Breast epithelium (tissue), 3 donors: ENCODE data around the gene PDCD7.

Experiments
- POLR2A ChIP-seq: fragments of 450-650 bp; IDR thresholded peaks from one replicate; pipeline ENCODE4 v1.6.1; 2016; ENCODE audit warnings: antibody characterized with exemption, mild to moderate bottlenecking, moderate library complexity
- POLR2AphosphoS5 ChIP-seq, 3 donors: sonication (generic); formaldehyde crosslinking; IDR thresholded peaks; one replicate each; pipeline ENCODE4 v1.6.1; 2017; ENCODE audit warnings: antibody characterized with exemption in 3 of 3
- TF ChIP-seq, protein P1 (sequence below), 3 donors: fragments of 450-650 bp; IDR thresholded peaks; one replicate each; pipeline ENCODE4 v1.5.1; 2016 to 2017; ENCODE audit warnings: antibody characterized with exemption in 3 of 3, mild to moderate bottlenecking in 3 of 3, moderate library complexity in 3 of 3

DNA sequence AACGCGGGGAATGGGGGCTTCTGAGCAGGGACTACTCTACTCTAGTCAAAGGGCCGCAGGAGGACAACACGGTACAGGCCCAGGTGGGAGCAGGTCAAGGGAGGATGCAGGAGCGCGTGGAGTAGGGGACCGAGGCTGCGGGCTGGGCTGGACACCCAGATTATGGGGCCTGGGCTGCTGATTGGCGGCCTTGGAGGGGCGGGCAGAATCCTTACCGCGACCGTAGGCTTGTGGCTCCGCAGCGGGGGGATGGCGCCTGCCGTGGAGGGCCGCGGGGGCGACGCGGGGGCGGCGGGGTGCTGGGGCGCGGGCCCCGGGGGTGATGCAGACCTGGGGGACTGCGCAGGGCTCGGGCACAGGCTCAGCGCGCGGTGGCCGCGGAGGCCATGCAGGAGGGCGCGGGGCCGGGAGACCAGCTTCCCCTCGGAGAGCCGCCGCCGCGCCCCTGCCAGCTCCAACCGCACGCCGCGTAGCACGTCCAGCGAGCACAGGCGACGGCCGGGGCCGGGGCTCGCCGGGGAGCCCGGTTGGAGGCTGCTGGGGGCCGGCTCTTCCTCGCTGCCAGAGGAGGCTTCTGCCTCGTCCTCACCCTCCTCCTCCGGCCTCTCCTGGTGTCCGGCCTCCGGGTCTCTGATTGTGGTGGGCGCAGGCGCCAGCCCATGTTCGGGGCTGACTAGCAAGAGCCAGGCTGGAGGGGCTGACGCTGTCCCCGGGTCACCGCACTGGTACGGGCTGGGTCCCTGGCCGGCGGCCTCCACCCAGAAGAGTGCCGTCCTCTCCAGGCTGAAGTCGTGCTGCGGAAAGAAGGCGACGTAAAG lies 31.5 kb downstream of the PDCD7 start:
- TF ChIP-seq, protein P1, sequence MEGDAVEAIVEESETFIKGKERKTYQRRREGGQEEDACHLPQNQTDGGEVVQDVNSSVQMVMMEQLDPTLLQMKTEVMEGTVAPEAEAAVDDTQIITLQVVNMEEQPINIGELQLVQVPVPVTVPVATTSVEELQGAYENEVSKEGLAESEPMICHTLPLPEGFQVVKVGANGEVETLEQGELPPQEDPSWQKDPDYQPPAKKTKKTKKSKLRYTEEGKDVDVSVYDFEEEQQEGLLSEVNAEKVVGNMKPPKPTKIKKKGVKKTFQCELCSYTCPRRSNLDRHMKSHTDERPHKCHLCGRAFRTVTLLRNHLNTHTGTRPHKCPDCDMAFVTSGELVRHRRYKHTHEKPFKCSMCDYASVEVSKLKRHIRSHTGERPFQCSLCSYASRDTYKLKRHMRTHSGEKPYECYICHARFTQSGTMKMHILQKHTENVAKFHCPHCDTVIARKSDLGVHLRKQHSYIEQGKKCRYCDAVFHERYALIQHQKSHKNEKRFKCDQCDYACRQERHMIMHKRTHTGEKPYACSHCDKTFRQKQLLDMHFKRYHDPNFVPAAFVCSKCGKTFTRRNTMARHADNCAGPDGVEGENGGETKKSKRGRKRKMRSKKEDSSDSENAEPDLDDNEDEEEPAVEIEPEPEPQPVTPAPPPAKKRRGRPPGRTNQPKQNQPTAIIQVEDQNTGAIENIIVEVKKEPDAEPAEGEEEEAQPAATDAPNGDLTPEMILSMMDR (IDR thresholded peaks at IDR 0.05) = no peak
- TF ChIP-seq POLR2A = no peak
- no peak for TF ChIP-seq POLR2AphosphoS5 (IDR thresholded peaks at IDR 0.05)
